GM19455 (cell line): ENCODE data around the gene SPP2.

Experiments used
- ATAC-seq: cut with Tn5 transposase; IDR thresholded peaks from one replicate; pipeline ENCODE4 v1.9.1; 2021; ENCODE audit not compliant: unreplicated experiment

The SPP2 gene, protein sequence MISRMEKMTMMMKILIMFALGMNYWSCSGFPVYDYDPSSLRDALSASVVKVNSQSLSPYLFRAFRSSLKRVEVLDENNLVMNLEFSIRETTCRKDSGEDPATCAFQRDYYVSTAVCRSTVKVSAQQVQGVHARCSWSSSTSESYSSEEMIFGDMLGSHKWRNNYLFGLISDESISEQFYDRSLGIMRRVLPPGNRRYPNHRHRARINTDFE

GRCh38 chr2:234050455-234051135 is at the start of gene SPP2:
SPP2 (plus strand) TSS chr2:234050702; CDS start chr2:234050787, 85 bp downstream.
- no peak for ATAC-seq

DNA sequence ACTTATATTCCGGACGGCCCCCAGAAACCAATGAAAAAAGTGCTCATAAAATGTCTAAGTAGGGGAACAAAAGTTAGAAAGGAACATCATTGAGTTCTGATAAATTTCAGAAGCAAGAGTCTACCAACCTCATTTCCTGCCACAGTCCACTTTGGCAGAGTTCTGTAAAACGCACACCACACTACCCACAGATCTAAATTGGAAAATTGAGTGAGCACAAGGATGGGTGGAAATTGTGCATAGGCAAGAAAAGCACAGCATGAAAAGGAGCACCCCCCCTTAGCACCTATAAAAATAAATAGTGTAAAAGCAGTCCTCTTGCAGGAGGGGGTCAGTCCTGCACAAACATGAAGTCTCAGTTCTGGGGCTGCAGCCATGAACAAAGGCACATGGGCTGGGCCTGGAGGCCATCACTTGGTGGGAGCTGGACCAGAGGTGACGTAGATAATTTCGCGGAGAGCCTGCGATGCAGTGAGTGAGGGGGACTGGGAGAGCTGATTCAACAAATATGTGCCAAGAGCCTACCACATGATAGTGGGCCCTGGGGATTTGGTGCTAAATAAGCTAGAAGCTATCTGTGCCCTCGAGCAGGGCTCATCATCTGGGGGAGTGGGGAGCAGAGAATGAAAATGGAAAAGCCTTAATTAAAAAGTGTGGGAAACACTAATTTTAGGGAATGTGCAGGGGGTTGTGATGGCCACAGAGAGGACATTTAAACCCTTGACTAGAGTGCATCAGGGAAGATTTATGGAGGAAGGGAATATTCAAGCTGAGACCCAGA is 48.9 kb upstream of the SPP2 start:
- ATAC-seq, result no peak

- ATAC-seq, result no peak
Observed at GRCh38 chr2:234002281-234002680, 48.2 kb upstream of the SPP2 start.

DNA sequence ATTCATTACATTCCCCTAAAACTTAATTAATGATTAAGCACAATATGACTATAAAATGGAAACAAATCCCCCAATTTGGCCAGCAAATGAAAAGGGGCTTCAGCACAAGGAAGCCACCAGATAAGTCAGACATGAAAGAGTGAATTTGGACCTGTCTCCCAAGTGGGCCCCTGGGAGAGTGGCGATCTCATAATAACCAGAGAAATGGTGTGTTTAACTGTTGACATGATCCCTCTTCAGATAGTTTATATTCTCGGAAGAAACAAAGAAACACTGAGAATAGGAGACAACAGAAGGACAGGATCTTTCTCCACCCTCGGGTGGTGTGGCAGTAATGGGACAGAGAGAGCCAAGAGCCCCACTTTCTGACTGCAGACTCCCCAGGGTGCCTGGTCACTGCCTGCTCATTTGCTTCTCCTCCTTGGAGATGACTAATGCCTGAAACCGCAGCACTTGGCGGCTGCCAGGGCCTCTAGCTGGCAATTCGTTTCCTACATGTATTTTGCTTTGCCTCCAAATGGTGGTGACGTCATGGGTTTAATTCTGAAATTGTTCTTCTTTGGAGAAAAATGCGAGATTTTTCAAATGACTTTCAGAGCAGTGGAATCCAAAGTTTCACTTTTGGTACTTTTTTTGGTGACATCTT is 46.4 kb upstream of the SPP2 start:
- ATAC-seq, result no peak

DNA sequence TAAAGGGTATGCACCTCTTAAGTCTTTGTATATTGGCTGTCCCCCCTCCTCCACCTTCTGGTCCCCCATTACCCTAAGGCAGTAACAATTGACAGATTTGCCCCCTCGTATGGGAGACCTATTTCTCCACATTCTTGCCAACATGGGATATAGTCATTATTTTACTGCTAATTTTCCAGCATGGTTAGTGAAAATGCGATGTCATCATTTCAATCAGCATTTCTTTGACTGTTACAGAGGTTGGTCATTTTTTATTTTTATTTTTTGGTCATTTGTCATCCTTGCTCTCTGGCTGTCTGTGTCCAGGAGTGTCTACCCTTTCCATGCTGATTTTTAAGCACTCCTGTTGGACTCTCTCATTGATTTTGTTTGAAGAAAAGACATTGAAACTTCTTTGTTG is 45.4 kb upstream of the SPP2 start:
- no peak for ATAC-seq

DNA sequence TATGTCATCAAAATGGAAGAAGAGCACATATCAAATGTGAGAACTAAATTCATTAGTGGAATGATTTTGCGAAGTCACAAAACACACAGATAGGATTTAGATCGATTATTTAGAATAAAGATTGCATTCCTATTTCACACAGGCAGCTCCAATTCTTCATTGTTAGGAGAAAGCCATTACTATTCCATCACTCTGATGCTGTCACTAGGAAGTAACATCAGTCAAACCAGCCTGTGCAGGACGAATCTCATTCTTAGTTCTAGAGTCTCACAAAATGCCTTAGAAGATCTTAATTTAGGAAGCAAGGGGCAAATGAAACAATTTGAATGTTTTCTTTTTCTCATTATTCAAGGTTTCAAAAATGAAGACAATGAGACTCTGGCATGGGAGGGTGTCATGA is 44.0 kb upstream of the SPP2 start:
- no peak for ATAC-seq

- no peak for ATAC-seq
Observed at GRCh38 chr2:234014427-234014826, 36.1 kb upstream of the SPP2 start.

DNA sequence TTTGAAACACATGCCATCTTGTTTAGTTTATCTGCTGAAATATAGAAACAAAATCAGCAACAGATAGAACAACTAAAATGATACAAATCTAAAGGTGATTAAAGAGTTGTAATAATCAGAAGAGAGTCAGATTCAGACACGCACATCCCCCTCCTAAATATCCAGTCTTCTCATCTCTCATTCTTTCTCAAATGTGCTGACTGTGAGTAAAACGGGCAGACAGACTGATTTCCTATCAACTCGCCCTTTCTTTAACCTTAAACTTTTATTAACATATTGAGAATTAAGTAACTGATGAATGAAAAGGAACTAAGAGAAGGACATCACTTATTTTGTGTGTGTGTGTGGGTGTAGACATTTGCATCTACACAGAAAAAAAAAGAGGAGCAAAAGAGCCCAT is 34.6 kb upstream of the SPP2 start:
- ATAC-seq, result no peak

GRCh38 chr2:234019896-234020295 is 30.6 kb upstream of the SPP2 start:
- ATAC-seq, result no peak

GRCh38 chr2:234020332-234020731 is 30.2 kb upstream of the SPP2 start:
- ATAC-seq, result no peak

DNA sequence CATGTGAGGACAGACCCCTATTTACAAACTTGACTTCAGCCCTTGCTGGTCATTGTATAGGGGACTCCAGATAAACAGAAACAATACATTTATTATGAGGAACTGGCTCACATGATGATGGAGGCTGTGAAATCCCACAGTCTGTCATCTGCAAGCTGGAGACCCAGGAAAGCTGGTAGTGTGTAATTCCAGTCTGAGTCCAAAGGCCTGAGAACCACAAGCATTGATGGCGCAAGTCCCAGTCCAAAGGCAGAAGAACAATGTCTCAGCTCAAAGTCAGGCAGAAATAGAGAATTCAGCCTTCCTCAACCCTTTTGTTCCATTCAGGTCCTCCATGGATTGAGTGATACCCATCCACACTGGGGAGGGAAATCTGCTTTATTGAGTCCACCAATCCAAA is 28.1 kb upstream of the SPP2 start:
- ATAC-seq, result no peak

DNA sequence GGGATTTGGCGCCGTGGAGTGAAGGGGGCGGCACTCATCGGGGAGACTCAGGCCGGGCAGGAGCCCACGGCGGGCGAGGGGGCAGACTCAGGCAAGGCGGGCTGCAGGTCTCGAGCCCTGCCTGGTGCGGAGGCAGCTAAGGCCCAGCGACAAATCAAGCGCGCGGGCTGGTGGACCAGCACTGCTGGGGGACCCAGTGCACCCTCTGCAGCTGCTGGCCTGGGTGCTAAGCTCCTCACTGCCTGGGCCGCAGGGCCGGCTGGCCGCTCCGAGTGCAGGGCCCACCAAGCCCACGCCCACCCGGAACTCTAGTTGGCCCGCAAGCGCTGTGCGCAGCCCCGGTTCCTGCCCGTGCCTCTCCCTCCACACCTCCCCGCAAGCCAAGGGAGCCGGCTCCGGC is 26.2 kb upstream of the SPP2 start:
- ATAC-seq, result no peak

- ATAC-seq, result no peak
Observed at GRCh38 chr2:234025466-234025865, 25.0 kb upstream of the SPP2 start.

GRCh38 chr2:234025891-234026401 is 24.6 kb upstream of the SPP2 start:
- ATAC-seq, result no peak

- ATAC-seq, result no peak
Observed at GRCh38 chr2:234026693-234027254, 23.7 kb upstream of the SPP2 start.

GRCh38 chr2:234027641-234028040 is 22.9 kb upstream of the SPP2 start:
- no peak for ATAC-seq

DNA sequence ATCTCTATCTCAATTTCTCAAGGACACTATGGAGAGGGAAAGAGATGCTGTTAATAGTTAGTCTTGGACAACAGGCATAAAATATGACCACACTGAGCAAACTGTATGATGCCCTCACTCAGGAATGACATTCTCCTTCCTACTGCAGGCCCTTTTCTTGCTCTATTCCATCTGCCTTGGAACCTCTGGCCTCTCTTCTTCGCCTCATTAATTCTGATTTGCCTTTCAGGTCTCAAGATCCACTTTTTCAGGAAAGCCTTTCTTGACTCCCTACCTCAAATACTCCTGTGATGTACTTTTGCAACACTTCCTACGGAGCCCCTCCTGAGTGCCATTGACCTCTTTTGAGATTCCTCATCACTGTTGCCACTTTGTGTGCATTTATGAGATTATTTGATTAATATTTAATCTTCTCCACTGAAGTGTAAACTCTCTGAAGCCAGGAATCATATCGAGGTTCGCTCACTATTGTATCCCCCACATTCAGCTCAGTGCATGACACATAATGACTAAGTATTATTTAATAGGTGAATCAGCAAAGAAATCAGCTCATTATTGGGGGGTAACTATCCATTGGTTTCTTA is 21.3 kb upstream of the SPP2 start:
- ATAC-seq, result no peak

GRCh38 chr2:234031207-234031606 is 19.3 kb upstream of the SPP2 start:
- no peak for ATAC-seq

DNA sequence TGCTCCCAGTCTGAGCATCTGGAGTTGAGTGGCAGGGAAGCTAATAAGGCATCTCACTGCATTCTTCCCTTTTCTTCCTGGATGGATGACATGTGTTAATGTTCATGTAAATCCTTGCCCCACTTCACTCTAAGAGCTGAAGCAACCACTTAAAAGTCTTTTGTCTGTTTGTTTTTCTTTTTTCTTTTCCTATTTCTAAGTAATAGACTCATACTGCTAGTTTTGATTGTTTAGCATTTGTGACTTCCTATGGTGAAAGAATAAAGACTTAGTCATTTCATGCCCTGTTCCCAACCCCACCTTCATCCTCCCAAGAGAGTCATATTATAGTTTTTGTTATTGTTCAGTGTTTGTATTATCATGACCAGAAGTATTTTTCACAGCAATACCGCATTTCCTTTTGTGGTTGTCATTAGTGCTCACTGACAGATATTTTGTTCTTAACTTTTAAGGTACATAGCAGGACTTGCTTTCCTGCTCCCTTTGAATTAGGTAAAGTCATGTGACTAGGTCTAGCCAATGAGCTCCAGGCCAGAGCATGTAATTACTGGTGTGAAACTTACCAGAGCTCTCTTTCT is 18.1 kb upstream of the SPP2 start:
- ATAC-seq, result no peak

GRCh38 chr2:234033174-234033573 is 17.3 kb upstream of the SPP2 start:
- no peak for ATAC-seq
